MM.1S (cell line): ENCODE results near the gene CTXND2.

Experiments used
- CTCF ChIP-seq: fragments of 300-600 bp; sonication (generic); IDR thresholded peaks from 2 replicates; pipeline ENCODE4 v1.5.1; 2016; ENCODE audit warnings: antibody characterized with exemption, low read length, mixed read lengths
- EZH2 ChIP-seq: fragments of 300-600 bp; sonication (generic); optimal IDR thresholded peaks from 2 replicates; pipeline ENCODE3; 2017; ENCODE audit warnings: low read depth, mild to moderate bottlenecking, antibody characterized with exemption, low read length, mixed read lengths
- EZH2phosphoT487 ChIP-seq: fragments of 300-600 bp; sonication (generic); IDR thresholded peaks from 2 replicates; pipeline ENCODE4 v1.6.1; 2018; ENCODE audit warnings: antibody characterized with exemption, low read length

GRCh38 chr1:150841626-150842025 lies 45.3 kb upstream of the CTXND2 start:
- TF ChIP-seq CTCF (no peak), EZH2phosphoT487 (no peak), EZH2 (no peak)
